CD4-positive, alpha-beta T cell (primary cell): ENCODE data around the gene XNDC1N. TPM values are rescaled to one million over a fixed set of nuclear protein-coding genes. Genes with fewer than 3 reads are reported as not detected.

Source experiments
- ATAC-seq: fragments of 200-7000 bp; cut with Tn5 transposase; one replicate; pipeline ENCODE4 v1.10.0; 2022; ENCODE audit warnings: mild to moderate bottlenecking; ENCODE audit not compliant: poor library complexity
- CTCF ChIA-PET: fragments of 350-600 bp; sonication (Branson Sonifier 250); formaldehyde crosslinking; loops from one replicate; lab custom pipeline; 2021; ENCODE audit warnings: antibody characterized with exemption, inconsistent platforms; lab: Charles Lee
- POLR2A ChIA-PET: fragments of 350-600 bp; sonication (Branson Sonifier 250); formaldehyde crosslinking; loops from one replicate; lab custom pipeline; 2021; ENCODE audit warnings: antibody characterized with exemption, inconsistent platforms; lab: Charles Lee
- DNase-seq, 14 experiments: peaks; one replicate each; pipeline ENCODE4 v3.0.0-alpha.2; 2013 to 2020; ENCODE audit warnings: mixed read lengths in 2 of 14
- H3K27ac ChIP-seq, 2 donors: one replicate each; pipeline versions ENCODE4 v1.5.1 to v1.7.0; 2013; ENCODE audit warnings: low read length in 2 of 2, low read depth in 1 of 2, mild to moderate bottlenecking in 1 of 2
- H3K27me3 ChIP-seq, 2 experiments: 1 replicate in 1 of 2; 2 replicates in 1 of 2; pipeline versions ENCODE4 v1.6.1 to v1.7.0; 2013; ENCODE audit warnings: low read length in 2 of 2, control low read depth in 1 of 2, mild to moderate bottlenecking in 1 of 2, moderate library complexity in 1 of 2; ENCODE audit not compliant: insufficient read depth in 2 of 2, control insufficient read depth in 1 of 2
- H3K36me3 ChIP-seq: one replicate; pipeline ENCODE4 v1.6.1; 2013; ENCODE audit warnings: low read length, control low read depth; ENCODE audit not compliant: insufficient read depth
- H3K4me1 ChIP-seq: one replicate; pipeline ENCODE4 v1.6.1; 2013; ENCODE audit warnings: low read length, control low read depth; ENCODE audit not compliant: insufficient read depth
- H3K4me3 ChIP-seq: one replicate; pipeline ENCODE4 v1.5.1; 2013; ENCODE audit warnings: mild to moderate bottlenecking, low read length, moderate library complexity
- H3K9me3 ChIP-seq, 2 experiments: 1 replicate in 1 of 2; 2 replicates in 1 of 2; pipeline versions ENCODE4 v1.6.1 to v1.7.0; 2013; ENCODE audit warnings: low read length in 2 of 2, mild to moderate bottlenecking in 2 of 2, control low read depth in 1 of 2, moderate library complexity in 1 of 2; ENCODE audit not compliant: control insufficient read depth in 1 of 2, insufficient read depth in 1 of 2
- H3K27ac Mint-ChIP-seq: one replicate; pipeline ENCODE4 v1.8.0; 2020; ENCODE audit warnings: mixed read lengths
- H3K27me3 Mint-ChIP-seq: one replicate; pipeline ENCODE4 v1.8.0; 2021; ENCODE audit warnings: mixed read lengths
- H3K36me3 Mint-ChIP-seq: one replicate; pipeline ENCODE4 v1.8.0; 2021; ENCODE audit warnings: low read depth, mixed read lengths
- H3K4me1 Mint-ChIP-seq: one replicate; pipeline ENCODE4 v1.8.0; 2021; ENCODE audit warnings: low read depth, mixed read lengths
- H3K4me3 Mint-ChIP-seq: one replicate; pipeline ENCODE4 v1.8.0; 2020; ENCODE audit warnings: mild to moderate bottlenecking, mixed read lengths
- H3K9me3 Mint-ChIP-seq: one replicate; pipeline ENCODE4 v1.8.0; 2020; ENCODE audit warnings: mixed read lengths
- intact Hi-C, 2 experiments: fragments of 100-400 bp; cut with DNase I in 1 of 2; cut with micrococcal nuclease in 1 of 2; formaldehyde crosslinking; loops; one replicate each; pipeline versions ENCODE4 v1.15.1 to v1.9.0; 2023 to 2025; cut with DNase I, micrococcal nuclease
- total RNA-seq, 174 experiments: library from RNA in 2 of 174; stranded (reverse) in 2 of 174; gene quantifications; one replicate each; pipeline ENCODE4 v1.2.3 and lab custom pipeline; 2021 to 2026
- TF ChIP-seq, protein P1 (sequence below): fragments of 200-600 bp; IDR thresholded peaks from one replicate; pipeline ENCODE4 v1.8.0; 2022; ENCODE audit warnings: antibody characterized with exemption, mild to moderate bottlenecking

The XNDC1N gene
- total RNA-seq, 2 experiments from 2014 or later = 14.9 to 15.7 TPM

DNA sequence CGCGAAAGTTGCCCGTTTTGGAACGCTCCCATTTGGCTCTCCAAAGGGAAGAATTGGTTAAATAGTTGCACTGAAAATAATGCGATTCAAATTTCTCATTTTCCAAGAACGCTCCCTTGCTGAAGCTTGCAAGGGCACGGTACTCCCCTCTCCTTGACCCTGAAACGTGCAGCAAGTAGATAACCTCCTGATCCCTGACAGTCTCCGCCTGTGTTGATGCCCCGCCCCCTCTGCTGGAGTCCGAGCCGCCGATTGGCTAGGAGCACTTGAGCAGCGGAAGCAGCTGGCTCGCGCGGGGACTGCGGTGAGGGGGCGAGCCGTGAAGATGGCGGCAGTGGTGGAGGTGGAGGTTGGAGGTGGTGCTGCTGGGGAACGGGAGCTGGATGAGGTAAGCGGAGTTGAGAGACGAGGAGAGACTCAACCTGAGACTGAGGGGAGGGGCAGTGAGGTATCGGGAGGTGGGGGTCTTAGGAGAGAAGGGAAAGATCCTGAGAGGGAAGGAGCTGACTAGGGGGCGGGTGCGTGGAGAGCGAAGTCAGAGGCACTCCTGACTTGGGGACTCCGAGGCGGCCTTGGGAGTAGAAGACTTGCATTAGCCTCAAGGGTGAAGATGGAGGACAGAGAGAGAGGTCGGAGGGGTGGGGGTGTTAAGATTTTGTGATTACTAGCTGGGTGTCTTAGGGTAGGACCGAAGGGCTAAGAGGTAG is 496 bp upstream of the XNDC1N start, which contains the start of gene RNF121:
Gene RNF121, plus strand, starts transcription at position 310 of the 707 bp plus-strand sequence. Its CDS starts 16 bp downstream, at position 326.
- TF ChIP-seq, protein P1, sequence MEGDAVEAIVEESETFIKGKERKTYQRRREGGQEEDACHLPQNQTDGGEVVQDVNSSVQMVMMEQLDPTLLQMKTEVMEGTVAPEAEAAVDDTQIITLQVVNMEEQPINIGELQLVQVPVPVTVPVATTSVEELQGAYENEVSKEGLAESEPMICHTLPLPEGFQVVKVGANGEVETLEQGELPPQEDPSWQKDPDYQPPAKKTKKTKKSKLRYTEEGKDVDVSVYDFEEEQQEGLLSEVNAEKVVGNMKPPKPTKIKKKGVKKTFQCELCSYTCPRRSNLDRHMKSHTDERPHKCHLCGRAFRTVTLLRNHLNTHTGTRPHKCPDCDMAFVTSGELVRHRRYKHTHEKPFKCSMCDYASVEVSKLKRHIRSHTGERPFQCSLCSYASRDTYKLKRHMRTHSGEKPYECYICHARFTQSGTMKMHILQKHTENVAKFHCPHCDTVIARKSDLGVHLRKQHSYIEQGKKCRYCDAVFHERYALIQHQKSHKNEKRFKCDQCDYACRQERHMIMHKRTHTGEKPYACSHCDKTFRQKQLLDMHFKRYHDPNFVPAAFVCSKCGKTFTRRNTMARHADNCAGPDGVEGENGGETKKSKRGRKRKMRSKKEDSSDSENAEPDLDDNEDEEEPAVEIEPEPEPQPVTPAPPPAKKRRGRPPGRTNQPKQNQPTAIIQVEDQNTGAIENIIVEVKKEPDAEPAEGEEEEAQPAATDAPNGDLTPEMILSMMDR = no peak
- Histone ChIP-seq H3K27ac (peak within 1 kb of the TSS; percentile 92 to 95), H3K4me1 (peaks cover 32% of the 10 kb centered on the region), H3K27me3 (no peaks in the 10 kb centered on the region), H3K36me3 (peaks cover 9% of the 10 kb centered on the region), H3K4me3 (peak within 1 kb of the TSS; percentile 79), H3K9me3 (no peaks in the 10 kb centered on the region)
- Mint-ChIP-seq H3K4me1 (peaks cover 57% of the 10 kb centered on the region), H3K4me3 (peak within 1 kb of the TSS; percentile 96), H3K27me3 (no peaks in the 10 kb centered on the region), H3K36me3 (peaks cover 20% of the 10 kb centered on the region), H3K27ac (peak within 1 kb of the TSS; percentile 93), H3K9me3 (no peaks in the 10 kb centered on the region)
- ATAC-seq (peak; percentile 86), DNase-seq (peak; percentile 93 to 98 (median 97))
- POLR2A ChIA-PET = interaction anchor here (1.0 to 2.7 kb wide), 15 partner anchors 9 to 1669 kb away, joined by 3 to 29 read pairs (median 4); partner anchors contain the start of genes ANAPC15, FAM168A and INPPL1
- intact Hi-C loops = loop anchor here (1.0 to 10.0 kb wide), 8 partner anchors 127 to 886 kb away; partner anchors contain the start of genes ANAPC15 (in 2 of the 2), ATG16L2 (in 1 of the 2), DHCR7 (in 1 of the 2) and TOMT (in 1 of the 2)
- CTCF ChIA-PET = interaction anchor here (1.1 to 2.0 kb wide), 7 partner anchors 11 to 505 kb away, joined by 3 to 6 read pairs (median 4); partner anchors contain the start of gene CLPB

DNA sequence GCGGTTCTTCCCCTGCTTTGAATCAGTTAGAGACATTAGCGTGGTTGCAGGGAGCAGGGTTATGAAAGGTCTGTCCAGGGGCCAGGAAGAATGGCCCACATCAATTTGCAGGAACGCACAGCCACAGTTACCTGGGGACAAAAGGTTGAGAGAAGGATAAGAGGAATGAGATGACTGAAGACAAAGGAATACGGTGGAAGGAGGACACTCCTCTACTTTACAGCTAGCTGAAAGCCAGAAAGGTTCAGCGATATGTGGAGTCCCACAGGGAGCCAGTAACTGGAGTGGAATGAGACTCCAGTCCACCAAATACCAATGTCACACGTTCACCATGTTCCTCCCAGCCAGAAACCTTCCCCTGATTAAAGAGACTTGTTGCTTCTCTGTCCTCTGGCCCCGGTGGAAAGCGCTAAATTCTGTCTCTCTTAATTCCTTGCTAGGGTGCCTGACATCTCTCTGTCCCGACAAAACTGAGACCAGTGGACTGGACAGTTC is 10.7 kb downstream of the XNDC1N start:
- Histone ChIP-seq H3K27me3 (no peaks in the 10 kb centered on the region), H3K36me3 (peaks cover 53% of the 10 kb centered on the region), H3K4me3 (no peak overlapping the region), H3K9me3 (no peaks in the 10 kb centered on the region), H3K4me1 (no peaks in the 10 kb centered on the region), H3K27ac (no peak overlapping the region)
- TF ChIP-seq, protein P1 = no peak
- Mint-ChIP-seq H3K27ac (no peak overlapping the region), H3K4me1 (no peaks in the 10 kb centered on the region), H3K9me3 (no peaks in the 10 kb centered on the region), H3K36me3 (peaks cover 71% of the 10 kb centered on the region), H3K4me3 (no peak overlapping the region), H3K27me3 (no peaks in the 10 kb centered on the region)
- ChIA-PET POLR2A (no interaction called here), CTCF (no interaction called here)
- DNase-seq = no peak
- ATAC-seq = no peak
- intact Hi-C loops = no loop called here

DNA sequence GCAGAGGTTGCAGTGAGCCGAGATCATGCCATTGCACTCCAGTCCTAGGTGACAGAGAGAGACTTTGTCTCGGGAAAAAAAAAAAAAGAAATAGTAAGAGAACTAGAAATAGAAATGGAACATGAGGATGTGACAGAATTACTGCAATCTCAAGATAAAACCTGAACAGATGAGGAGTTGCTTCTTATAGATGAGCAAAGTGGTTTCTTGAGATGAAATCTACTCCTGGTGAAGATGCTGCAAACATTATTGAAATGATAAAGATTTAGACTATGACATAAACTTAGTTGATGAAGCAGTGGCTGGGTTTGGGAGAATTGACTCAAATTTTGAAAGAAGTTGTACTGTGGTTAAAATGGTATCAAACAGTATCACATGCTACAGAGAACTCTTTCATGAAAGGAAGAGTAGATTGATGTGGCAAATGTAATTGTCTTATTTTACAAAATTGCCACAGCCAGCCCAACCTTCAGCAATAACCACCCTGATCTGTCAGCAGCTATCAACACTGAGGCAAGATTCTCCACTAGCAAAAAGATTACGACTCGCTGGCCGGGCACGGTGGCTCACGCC is 13.7 kb downstream of the XNDC1N start:
- Mint-ChIP-seq H3K4me1 (no peaks in the 10 kb centered on the region), H3K27me3 (no peaks in the 10 kb centered on the region), H3K27ac (no peak overlapping the region), H3K9me3 (no peaks in the 10 kb centered on the region), H3K4me3 (no peak overlapping the region), H3K36me3 (peaks cover 87% of the 10 kb centered on the region)
- H3K4me3 ChIP-seq = no peak overlapping the region
- H3K27ac ChIP-seq = no peak overlapping the region
- CTCF ChIA-PET = no interaction called here
- peaks cover 53% of the 10 kb centered on the region for H3K36me3 ChIP-seq
- POLR2A ChIA-PET = no interaction called here
- TF ChIP-seq, protein P1 = no peak
- ATAC-seq (no peak), DNase-seq (no peak)
- no peaks in the 10 kb centered on the region for H3K4me1 ChIP-seq
- intact Hi-C loops = no loop called here
- no peaks in the 10 kb centered on the region for H3K27me3 ChIP-seq
- no peaks in the 10 kb centered on the region for H3K9me3 ChIP-seq
